HCT116 (cell line): ENCODE results near the gene MCC. TPM values are rescaled to one million over a fixed set of nuclear protein-coding genes. Genes with fewer than 3 reads are reported as not detected.

Source experiments
- ATAC-seq: fragments of 200-7000 bp; cut with Tn5 transposase; 2 replicates; pipeline ENCODE4 v1.9.1; 2020; ENCODE audit warnings: mild to moderate bottlenecking, moderate library complexity
- BruUV-seq: library from RNA; stranded (reverse); fragments of 400-500 nt; replicated peaks from 2 replicates; lab custom pipeline; 2021; lab: Mats Ljungman, UMichigan
- CTCF ChIA-PET: fragments of 300-600 bp; sonication (Branson Sonifier 250); formaldehyde crosslinking; loops from one replicate; lab custom pipeline; 2021; ENCODE audit warnings: antibody characterized with exemption; lab: Charles Lee
- POLR2A ChIA-PET: fragments of 300-600, 350-600 bp; sonication (Branson Sonifier 250); formaldehyde crosslinking; loops from one replicate; lab custom pipeline; 2021; ENCODE audit warnings: antibody characterized with exemption; lab: Charles Lee
- RAD21 ChIA-PET, 2 experiments: fragments of 300-600 bp; sonication (Branson Sonifier 250); formaldehyde crosslinking; loops; one replicate each; lab custom pipeline; 2023; ENCODE audit warnings: low total read pairs in 2 of 2; ENCODE audit not compliant: uncharacterized antibody in 2 of 2, unreplicated experiment in 2 of 2, low non-redundant PET in 1 of 2; lab: Charles Lee
- DNase-seq: peaks from one replicate; pipeline ENCODE4 v3.0.0-alpha.2; 2010; ENCODE audit warnings: low read depth, low spot score
- H2AFZ ChIP-seq: fragments of 200-600 bp; shearing (Covaris generic), sonication (generic); 2 replicates; pipeline ENCODE4 v1.6.1; 2017; ENCODE audit warnings: low read depth, mixed run types, mixed read lengths, antibody characterized with exemption, low read length; ENCODE audit not compliant: poor library complexity, severe bottlenecking
- H3K27ac ChIP-seq: 2 replicates; pipeline ENCODE4 v1.5.1; 2012; ENCODE audit warnings: low read depth, low read length
- H3K27me3 ChIP-seq: fragments of 200-600 bp; sonication (generic); 2 replicates; pipeline ENCODE4 v1.6.1; 2016; ENCODE audit warnings: mixed run types, low read length, mixed read lengths; ENCODE audit not compliant: insufficient read depth
- H3K36me3 ChIP-seq, 2 experiments: fragments of 200-500 bp in 1 of 2; fragments of 200-600 bp in 1 of 2; sonication (Bioruptor generic) in 1 of 2; sonication (generic) in 1 of 2; 2 replicates each; pipeline versions ENCODE4 v1.5.1 to v1.6.1; 2014 to 2016; ENCODE audit warnings: low read length in 2 of 2, inconsistent platforms in 1 of 2, mixed read lengths in 1 of 2, mixed run types in 1 of 2; ENCODE audit not compliant: insufficient read depth in 2 of 2, control insufficient read depth in 1 of 2
- H3K4me1 ChIP-seq, 2 experiments: fragments of 200-600 bp in 1 of 2; sonication (generic) in 1 of 2; 2 replicates each; pipeline versions ENCODE4 v1.5.1 to v1.6.1; 2012 to 2017; ENCODE audit warnings: low read length in 2 of 2, inconsistent platforms in 1 of 2, mild to moderate bottlenecking in 1 of 2, mixed read lengths in 1 of 2, mixed run types in 1 of 2, moderate library complexity in 1 of 2; ENCODE audit not compliant: insufficient read depth in 2 of 2, control insufficient read depth in 1 of 2
- H3K4me2 ChIP-seq: fragments of 200-600 bp; sonication (generic); 2 replicates; pipeline ENCODE4 v1.6.1; 2017; ENCODE audit warnings: mixed run types, low read length, mixed read lengths
- H3K4me3 ChIP-seq, 2 experiments: fragments of 200-600 bp in 1 of 2; sonication (generic) in 1 of 2; replicated peaks in 1 of 2; 2 replicates each; pipeline ENCODE4 v1.5.1; 2011 to 2016; ENCODE audit warnings: low read length in 2 of 2, control low read depth in 1 of 2, low read depth in 1 of 2, mild to moderate bottlenecking in 1 of 2, mixed read lengths in 1 of 2, mixed run types in 1 of 2
- H3K79me2 ChIP-seq: fragments of 200-600 bp; sonication (generic); 2 replicates; pipeline ENCODE4 v1.6.1; 2017; ENCODE audit warnings: mild to moderate bottlenecking, mixed run types, low read length, moderate library complexity, mixed read lengths; ENCODE audit not compliant: insufficient read depth
- H3K9ac ChIP-seq: fragments of 200-600 bp; sonication (generic); 2 replicates; pipeline ENCODE4 v1.6.1; 2016; ENCODE audit warnings: low read length, mixed read lengths
- H3K9me2 ChIP-seq: fragments of 200-600 bp; sonication (generic), shearing (Covaris generic); 2 replicates; pipeline ENCODE4 v1.6.1; 2017; ENCODE audit warnings: mixed run types, mild to moderate bottlenecking, moderate library complexity; ENCODE audit not compliant: insufficient read depth
- H3K9me3 ChIP-seq, 2 experiments: fragments of 200-500 bp in 1 of 2; fragments of 200-600 bp in 1 of 2; sonication (Bioruptor generic) in 1 of 2; sonication (generic) in 1 of 2; 2 replicates each; pipeline ENCODE4 v1.6.1; 2014 to 2017; ENCODE audit warnings: low read length in 2 of 2, mixed read lengths in 2 of 2, inconsistent platforms in 1 of 2, low read depth in 1 of 2, mild to moderate bottlenecking in 1 of 2, mixed run types in 1 of 2, moderate library complexity in 1 of 2; ENCODE audit not compliant: control insufficient read depth in 1 of 2, insufficient read depth in 1 of 2
- H4K20me1 ChIP-seq: fragments of 200-600 bp; sonication (generic), shearing (Covaris generic); 2 replicates; pipeline ENCODE4 v1.6.1; 2017; ENCODE audit warnings: mixed run types, mild to moderate bottlenecking, moderate library complexity; ENCODE audit not compliant: insufficient read depth
- ELF1 ChIP-seq: IDR thresholded peaks from 2 replicates; pipeline ENCODE4 v1.6.1; 2012; ENCODE audit warnings: low read depth, borderline replicate concordance
- POLR2AphosphoS5 ChIP-seq: IDR thresholded peaks from 2 replicates; pipeline ENCODE4 v1.6.1; 2011; ENCODE audit warnings: mild to moderate bottlenecking, low read depth, low read length, moderate library complexity
- RAD21 ChIP-seq: IDR thresholded peaks from 2 replicates; pipeline ENCODE4 v1.6.1; 2012; ENCODE audit warnings: low read depth, mild to moderate bottlenecking
- TCF7L2 ChIP-seq: IDR thresholded peaks from 2 replicates; pipeline ENCODE4 v1.7.0; 2011; ENCODE audit warnings: borderline replicate concordance, inconsistent platforms; ENCODE audit not compliant: insufficient read depth, insufficient read length; ENCODE audit errors: extremely low read depth
- ZFX ChIP-seq: fragments of 450-650 bp; IDR thresholded peaks from 2 replicates; pipeline ENCODE4 v1.6.1; 2017
- intact Hi-C: fragments of 100-400 bp; cut with micrococcal nuclease; formaldehyde crosslinking; loops from 2 replicates; pipeline ENCODE4 v1.10.0; 2022
- total RNA-seq: library from RNA; stranded (reverse); gene quantifications from one replicate; pipeline ENCODE4 v1.2.1, GENCODE V29; 2021; ENCODE audit not compliant: unreplicated experiment
- TF ChIP-seq, protein P1 (sequence below): IDR thresholded peaks from 2 replicates; pipeline ENCODE4 v1.6.1; 2011; ENCODE audit warnings: mild to moderate bottlenecking, low read length, moderate library complexity; ENCODE audit not compliant: insufficient replicate concordance; ENCODE audit errors: extremely low read depth

Gene MCC
- total RNA-seq, 1 experiment from 2014 or later: 20.1 TPM

DNA sequence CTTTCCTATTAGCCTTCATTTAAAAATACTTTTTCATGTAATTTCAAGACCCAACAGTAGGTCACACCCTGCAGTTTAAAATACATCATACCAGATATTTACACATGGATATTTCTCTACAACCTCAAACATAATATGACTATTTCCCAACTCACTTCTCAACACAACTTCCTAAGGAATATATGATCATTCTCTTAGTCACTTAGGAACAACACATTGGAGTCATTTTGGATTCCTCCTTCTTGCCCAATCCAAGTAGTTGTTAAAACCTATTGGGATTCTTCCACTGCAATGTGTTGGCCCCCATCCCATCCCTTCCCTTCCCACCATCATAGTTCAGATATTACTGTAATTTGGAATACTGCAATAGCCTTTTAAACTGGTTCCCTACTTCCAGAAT lies 366.2 kb downstream of the MCC start (continued):
- TF ChIP-seq, protein P1, sequence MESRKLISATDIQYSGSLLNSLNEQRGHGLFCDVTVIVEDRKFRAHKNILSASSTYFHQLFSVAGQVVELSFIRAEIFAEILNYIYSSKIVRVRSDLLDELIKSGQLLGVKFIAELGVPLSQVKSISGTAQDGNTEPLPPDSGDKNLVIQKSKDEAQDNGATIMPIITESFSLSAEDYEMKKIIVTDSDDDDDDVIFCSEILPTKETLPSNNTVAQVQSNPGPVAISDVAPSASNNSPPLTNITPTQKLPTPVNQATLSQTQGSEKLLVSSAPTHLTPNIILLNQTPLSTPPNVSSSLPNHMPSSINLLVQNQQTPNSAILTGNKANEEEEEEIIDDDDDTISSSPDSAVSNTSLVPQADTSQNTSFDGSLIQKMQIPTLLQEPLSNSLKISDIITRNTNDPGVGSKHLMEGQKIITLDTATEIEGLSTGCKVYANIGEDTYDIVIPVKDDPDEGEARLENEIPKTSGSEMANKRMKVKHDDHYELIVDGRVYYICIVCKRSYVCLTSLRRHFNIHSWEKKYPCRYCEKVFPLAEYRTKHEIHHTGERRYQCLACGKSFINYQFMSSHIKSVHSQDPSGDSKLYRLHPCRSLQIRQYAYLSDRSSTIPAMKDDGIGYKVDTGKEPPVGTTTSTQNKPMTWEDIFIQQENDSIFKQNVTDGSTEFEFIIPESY: no peak
- TF ChIP-seq POLR2AphosphoS5: no peak
- no peak for TF ChIP-seq TCF7L2
- TF ChIP-seq ELF1: no peak
- no peak for TF ChIP-seq RAD21
- TF ChIP-seq, all 23 proteins: peak for 0

DNA sequence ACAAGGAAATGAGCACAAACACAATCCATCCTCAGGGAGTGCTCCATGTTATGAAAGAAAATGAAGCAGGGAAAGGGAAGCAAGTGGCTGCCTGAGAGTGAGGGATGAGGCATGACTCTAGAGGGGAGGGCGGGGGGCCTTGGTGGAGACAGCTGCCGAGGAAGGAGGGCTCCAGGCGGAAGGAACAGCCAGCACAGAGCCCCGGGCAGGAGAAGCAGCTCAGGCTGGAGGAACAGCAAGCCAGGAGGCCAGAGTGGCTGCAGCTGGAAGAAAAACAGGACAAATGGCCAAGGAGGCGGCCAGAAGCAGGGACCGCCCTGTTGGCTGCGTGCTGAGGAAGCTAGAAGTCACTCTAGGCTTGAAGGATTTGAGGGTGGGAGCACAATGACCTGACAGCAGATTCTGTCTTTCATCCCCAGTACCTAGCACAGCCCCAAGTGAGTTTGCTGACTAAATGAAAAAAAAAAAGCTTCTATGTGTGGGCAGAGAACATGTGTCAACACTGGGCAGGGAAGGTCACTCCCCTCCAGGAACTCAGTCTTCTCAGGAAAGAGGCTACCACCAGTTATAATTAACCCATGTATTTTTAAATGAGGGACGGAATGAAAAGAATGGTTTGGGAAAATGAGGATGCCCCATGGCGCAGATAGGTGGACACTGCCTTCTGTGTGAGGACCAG lies 368.9 kb downstream of the MCC start:
- Histone ChIP-seq H3K9me2 (no peaks in the 10 kb centered on the region), H3K27me3 (no peaks in the 10 kb centered on the region), H3K4me1 (no peaks in the 10 kb centered on the region), H3K4me2 (no peak overlapping the region), H3K9ac (no peak overlapping the region), H3K27ac (no peak overlapping the region), H3K4me3 (no peak overlapping the region), H3K9me3 (no peaks in the 10 kb centered on the region), H3K36me3 (no peaks in the 10 kb centered on the region), H2AFZ (no peak overlapping the region), H3K79me2 (no peaks in the 10 kb centered on the region), H4K20me1 (no peaks in the 10 kb centered on the region)
- POLR2A ChIA-PET: no interaction called here
- intact Hi-C loops: no loop called here
- BruUV-seq: no TSS peak
- CTCF ChIA-PET: interaction anchor here (0.6 kb wide), 1 partner anchor 82 kb away, joined by 3 read pairs; no protein-coding TSS in a partner anchor
- RAD21 ChIA-PET: interaction anchor here in 1 of 2 experiments (0.5 kb wide), 1 partner anchor 391 kb away, joined by 4 read pairs; no protein-coding TSS in a partner anchor
- DNase-seq (no peak), ATAC-seq (no peak)
- TF ChIP-seq POLR2AphosphoS5 (no peak), ZFX (no peak)
